ENCODE data around the gene ANKRD37. TPM values are rescaled to one million over a fixed set of nuclear protein-coding genes. Genes with fewer than 3 reads are reported as not detected.

The ANKRD37 gene
- total RNA-seq, 1 experiment from 2014 or later: 3.7 TPM

- no peaks in the 10 kb centered on the region for H3K79me2 ChIP-seq (ENCODE audit: insufficient read depth, low read length)
- H4K20me1 ChIP-seq (ENCODE audit: control insufficient read depth, insufficient read depth, insufficient read length): no peaks in the 10 kb centered on the region
- no peak overlapping the region for H2AFZ ChIP-seq (ENCODE audit: low read length)
- H2BK12ac ChIP-seq (ENCODE audit: insufficient read length, low read depth, low read length): no peak overlapping the region
- H4K8ac ChIP-seq (replicated peaks; ENCODE audit: insufficient read length, low read depth, low read length): no peak overlapping the region
- H3K4me1 ChIP-seq (ENCODE audit: insufficient read depth, low read length): no peaks in the 10 kb centered on the region
- H3K56ac ChIP-seq (ENCODE audit: insufficient read length, low read depth, low read length): no peak overlapping the region
- Mint-ChIP-seq H3K4me3 (no peak overlapping the region), H3K36me3 (ENCODE audit: insufficient read depth in 1 of 3, low read depth in 3 of 3) (peaks cover 3 to 13% (median 8%) of the 10 kb centered on the region in 3 experiments; a peak in 6 of 7 replicates), H3K9me3 (peaks cover 5 to 8% of the 10 kb centered on the region in 2 experiments; a peak in 4 of 5 replicates), H3K27ac (no peak overlapping the region), H3K4me1 (peaks cover 8 to 14% of the 10 kb centered on the region in 2 experiments), H3K27me3 (ENCODE audit: low read depth) (no peaks in the 10 kb centered on the region)
- no peak overlapping the region for H3K27ac ChIP-seq (ENCODE audit: insufficient read length, low read depth, low read length)
- no peak overlapping the region for H4K5ac ChIP-seq (ENCODE audit: insufficient read length, low read depth, low read length)
- no peak overlapping the region for H3T11ph ChIP-seq (ENCODE audit: low read length)
- WGBS (ENCODE audit: extremely low coverage, insufficient read length, low lambda C conversion rate): no CpG with 5 or more reads among the region's 10 CpGs
- H2BK5ac ChIP-seq (ENCODE audit: insufficient read length, low read length): no peak overlapping the region
- H3K4ac ChIP-seq (ENCODE audit: low read depth, low read length): no peak overlapping the region
- no peak overlapping the region for H3K23ac ChIP-seq (ENCODE audit: insufficient read length, low read depth, low read length)
- H2AK5ac ChIP-seq (ENCODE audit: insufficient read length, low read length): no peak overlapping the region
- H3K4me2 ChIP-seq (ENCODE audit: insufficient read depth, insufficient read length, low read length): no peak overlapping the region
- no peak overlapping the region for H2BK15ac ChIP-seq (ENCODE audit: low read depth, low read length)
- no peak overlapping the region for H3K9ac ChIP-seq (ENCODE audit: extremely low read depth, insufficient read length, low read length)
- H3K79me1 ChIP-seq (ENCODE audit: insufficient read depth, low read depth, low read length, poor library complexity, severe bottlenecking): no peaks in the 10 kb centered on the region
- no peak overlapping the region for H2BK120ac ChIP-seq (ENCODE audit: low read depth, low read length, poor library complexity, severe bottlenecking)
- no peak overlapping the region for H3K18ac ChIP-seq (ENCODE audit: insufficient read length, low read depth, low read length)
- H3K14ac ChIP-seq (ENCODE audit: insufficient read depth, low read length): no peak overlapping the region
- no peaks in the 10 kb centered on the region for H3K27me3 ChIP-seq (ENCODE audit: insufficient read depth, low read length)
- no peak for DNase-seq
- TF ChIP-seq CTCF (conservative IDR thresholded peaks at IDR 0.05): no peak
- H2BK20ac ChIP-seq (ENCODE audit: low read depth, low read length, poor library complexity, severe bottlenecking): no peak overlapping the region
- no peaks in the 10 kb centered on the region for H3K9me3 ChIP-seq (ENCODE audit: control insufficient read depth, low read depth, low read length)
- no peaks in the 10 kb centered on the region for H3K23me2 ChIP-seq (ENCODE audit: insufficient read length, low read depth, low read length, poor library complexity, severe bottlenecking)
- no peak overlapping the region for H4K91ac ChIP-seq (ENCODE audit: insufficient read length, low read depth, low read length)
These were observed 11.7 kb upstream of the ANKRD37 start for GRCh38 chr4:185384930-185385331.

All from H9 (cell line).